GM21737 (cell line): ENCODE data around the gene SH2D1B.
"Not testable (repeated sequence)": the region's sequence is repeated elsewhere in the genome, so short reads cannot be mapped to it uniquely, and the experiment has no call there.

Experiments
- ATAC-seq: cut with Tn5 transposase; IDR thresholded peaks from one replicate; pipeline ENCODE4 v1.9.1; 2021; ENCODE audit warnings: mild to moderate bottlenecking, moderate library complexity; ENCODE audit not compliant: unreplicated experiment

The SH2D1B gene

GRCh38 chr1:162412002-162412401 lies at the start of gene SH2D1B:
Gene SH2D1B (minus strand): TSS chr1:162412136. CDS start chr1:162412016, 120 bp downstream.
- ATAC-seq: no peak

GRCh38 chr1:162458236-162458635 lies 46.3 kb upstream of the SH2D1B start:
- ATAC-seq: no peak

GRCh38 chr1:162456323-162456722 lies 44.4 kb upstream of the SH2D1B start:
- no peak for ATAC-seq

- not testable (repeated sequence) for ATAC-seq
Measured at GRCh38 chr1:162454361-162454760, 42.4 kb upstream of the SH2D1B start.

GRCh38 chr1:162446946-162447345 lies 35.0 kb upstream of the SH2D1B start:
- no peak for ATAC-seq

GRCh38 chr1:162444903-162445302 lies 33.0 kb upstream of the SH2D1B start:
- no peak for ATAC-seq

GRCh38 chr1:162432977-162433713 lies 21.2 kb upstream of the SH2D1B start:
- ATAC-seq: not testable (repeated sequence)

GRCh38 chr1:162430583-162430982 lies 18.6 kb upstream of the SH2D1B start:
- no peak for ATAC-seq

- ATAC-seq: no peak
Measured at GRCh38 chr1:162422662-162423375, 10.9 kb upstream of the SH2D1B start.

GRCh38 chr1:162421258-162422164 lies 9.6 kb upstream of the SH2D1B start:
- no peak for ATAC-seq

- ATAC-seq: no peak
Measured at GRCh38 chr1:162420120-162420519, 8.2 kb upstream of the SH2D1B start.

- not testable (repeated sequence) for ATAC-seq
Measured at GRCh38 chr1:162419450-162419931, 7.6 kb upstream of the SH2D1B start.

GRCh38 chr1:162418584-162418983 lies 6.6 kb upstream of the SH2D1B start:
- not testable (repeated sequence) for ATAC-seq

GRCh38 chr1:162417650-162418049 lies 5.7 kb upstream of the SH2D1B start:
- ATAC-seq: no peak

GRCh38 chr1:162416909-162417308 lies 5.0 kb upstream of the SH2D1B start:
- ATAC-seq: no peak

GRCh38 chr1:162416215-162416614 lies 4.3 kb upstream of the SH2D1B start:
- ATAC-seq: no peak

- ATAC-seq: no peak
Measured at GRCh38 chr1:162407539-162407938, 4.4 kb downstream of the SH2D1B start.

- ATAC-seq: no peak
Measured at GRCh38 chr1:162406811-162407210, 5.1 kb downstream of the SH2D1B start.

GRCh38 chr1:162405800-162406199 lies 6.1 kb downstream of the SH2D1B start:
- ATAC-seq: no peak

GRCh38 chr1:162404550-162405160 lies 7.3 kb downstream of the SH2D1B start:
- no peak for ATAC-seq
